HG03457 (cell line): ENCODE results near the gene CXCL1.

ENCODE experiments used
- ATAC-seq: cut with Tn5 transposase; IDR thresholded peaks from one replicate; pipeline ENCODE4 v1.9.1; 2021; ENCODE audit warnings: moderate number of reproducible peaks; ENCODE audit not compliant: unreplicated experiment

Gene CXCL1

GRCh38 chr4:73869130-73870055, at the start of gene CXCL1:
Gene CXCL1 (plus strand): TSS chr4:73869393. CDS start chr4:73869471, 78 bp downstream.
- ATAC-seq = no peak

DNA sequence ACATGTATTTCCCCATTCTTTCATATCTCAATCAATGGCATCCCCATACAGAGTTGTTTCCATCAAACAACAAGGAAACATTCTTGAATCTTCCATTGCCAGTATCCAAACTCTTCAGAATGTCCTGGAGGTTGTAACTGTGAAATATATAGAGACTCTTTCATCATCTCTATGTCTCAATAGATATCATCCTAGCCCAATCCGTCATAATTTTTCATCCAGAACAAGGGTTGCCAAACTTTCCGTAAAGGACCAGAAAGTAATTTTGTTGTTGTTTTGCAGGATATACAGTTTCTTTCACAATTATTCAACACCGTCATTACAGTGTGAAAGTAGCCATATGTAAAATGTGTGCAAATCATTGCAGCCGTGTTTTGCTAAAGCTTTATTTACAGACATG, 47.9 kb upstream of the CXCL1 start:
- ATAC-seq = no peak

GRCh38 chr4:73822389-73822788, 46.8 kb upstream of the CXCL1 start:
- no peak for ATAC-seq

GRCh38 chr4:73822812-73823504, 46.2 kb upstream of the CXCL1 start:
- no peak for ATAC-seq

DNA sequence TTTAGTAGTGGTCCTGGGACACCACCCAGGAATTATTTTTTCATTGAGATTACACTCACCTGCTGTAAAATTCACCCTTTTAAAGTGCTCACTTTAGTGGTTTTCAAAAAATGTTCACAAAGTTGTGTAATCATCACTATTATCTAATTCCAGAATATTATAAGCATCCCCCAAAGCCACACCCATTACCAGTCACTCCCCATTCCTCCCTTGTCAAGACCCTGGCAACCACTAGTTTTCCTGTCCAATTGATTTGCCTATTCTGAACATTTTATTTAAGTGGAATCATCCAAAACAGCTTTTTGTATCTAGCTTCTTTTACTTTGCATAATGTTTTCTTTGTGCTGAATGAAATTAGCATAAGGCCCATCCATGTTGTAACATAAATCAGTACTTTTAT, 45.4 kb upstream of the CXCL1 start:
- ATAC-seq = no peak

DNA sequence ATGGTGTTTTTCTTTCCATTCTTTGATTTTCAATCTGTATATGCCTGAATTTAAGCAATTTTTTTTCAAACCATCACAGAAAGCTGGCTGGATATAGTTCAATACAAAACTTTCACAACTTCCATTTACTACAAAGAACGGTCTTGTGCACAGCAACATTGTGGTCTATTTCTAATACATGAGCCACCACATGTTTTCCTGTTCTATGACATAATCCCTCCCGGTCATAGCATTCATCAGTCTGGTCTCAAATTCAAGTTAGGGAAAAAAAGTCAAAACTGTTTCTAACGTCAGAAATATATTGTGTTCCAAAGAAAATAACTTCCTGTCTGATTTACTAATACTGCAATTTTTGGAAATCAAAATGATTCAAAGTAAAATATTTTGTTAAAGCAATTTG, 40.2 kb upstream of the CXCL1 start:
- no peak for ATAC-seq

DNA sequence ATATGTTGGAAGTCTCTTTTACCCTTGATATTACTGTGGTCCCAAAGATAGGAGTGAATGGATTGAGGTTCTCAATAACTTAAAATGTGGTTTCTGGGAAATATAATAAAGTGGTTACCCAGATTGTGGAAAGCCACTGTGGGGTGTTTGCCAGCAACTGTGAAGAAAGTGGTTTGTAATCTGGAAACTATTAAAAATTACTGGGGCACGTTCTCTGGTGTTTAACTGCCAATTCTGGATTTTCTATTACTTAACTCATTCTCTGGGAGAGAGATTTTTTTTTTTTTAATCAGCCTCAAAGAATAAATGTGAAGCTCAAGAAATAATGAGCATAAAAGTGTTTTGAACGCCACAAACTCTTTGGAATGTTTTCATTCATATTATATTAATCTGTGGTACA, 37.6 kb upstream of the CXCL1 start:
- ATAC-seq = no peak

DNA sequence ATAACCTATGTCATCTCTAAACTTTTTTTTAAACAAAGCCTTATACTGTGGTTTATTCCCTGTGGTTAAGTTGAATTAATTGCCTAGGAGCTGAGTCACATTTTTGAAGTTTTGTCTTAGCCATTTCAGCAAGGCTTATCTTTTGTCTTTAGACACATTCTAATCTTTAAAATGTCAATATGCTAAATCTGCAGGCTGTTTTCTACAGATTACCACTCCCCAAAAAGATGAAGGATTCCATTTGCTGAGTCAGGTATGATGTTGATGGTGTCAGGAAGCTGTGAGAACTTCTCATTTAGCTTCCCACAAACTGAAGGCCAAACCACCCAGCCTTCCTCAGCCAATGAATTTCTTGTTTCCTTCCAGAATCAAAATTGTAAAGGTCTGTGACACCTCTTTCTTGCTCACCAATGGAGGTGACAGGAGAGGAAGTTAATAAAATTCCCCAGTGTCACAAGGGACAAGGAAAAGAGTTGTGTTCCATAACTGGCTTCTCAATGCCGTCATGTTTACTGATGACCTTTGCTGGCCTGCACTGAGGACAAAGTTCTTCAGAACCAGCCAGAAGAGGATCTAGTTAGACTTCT, 36.4 kb upstream of the CXCL1 start:
- no peak for ATAC-seq

DNA sequence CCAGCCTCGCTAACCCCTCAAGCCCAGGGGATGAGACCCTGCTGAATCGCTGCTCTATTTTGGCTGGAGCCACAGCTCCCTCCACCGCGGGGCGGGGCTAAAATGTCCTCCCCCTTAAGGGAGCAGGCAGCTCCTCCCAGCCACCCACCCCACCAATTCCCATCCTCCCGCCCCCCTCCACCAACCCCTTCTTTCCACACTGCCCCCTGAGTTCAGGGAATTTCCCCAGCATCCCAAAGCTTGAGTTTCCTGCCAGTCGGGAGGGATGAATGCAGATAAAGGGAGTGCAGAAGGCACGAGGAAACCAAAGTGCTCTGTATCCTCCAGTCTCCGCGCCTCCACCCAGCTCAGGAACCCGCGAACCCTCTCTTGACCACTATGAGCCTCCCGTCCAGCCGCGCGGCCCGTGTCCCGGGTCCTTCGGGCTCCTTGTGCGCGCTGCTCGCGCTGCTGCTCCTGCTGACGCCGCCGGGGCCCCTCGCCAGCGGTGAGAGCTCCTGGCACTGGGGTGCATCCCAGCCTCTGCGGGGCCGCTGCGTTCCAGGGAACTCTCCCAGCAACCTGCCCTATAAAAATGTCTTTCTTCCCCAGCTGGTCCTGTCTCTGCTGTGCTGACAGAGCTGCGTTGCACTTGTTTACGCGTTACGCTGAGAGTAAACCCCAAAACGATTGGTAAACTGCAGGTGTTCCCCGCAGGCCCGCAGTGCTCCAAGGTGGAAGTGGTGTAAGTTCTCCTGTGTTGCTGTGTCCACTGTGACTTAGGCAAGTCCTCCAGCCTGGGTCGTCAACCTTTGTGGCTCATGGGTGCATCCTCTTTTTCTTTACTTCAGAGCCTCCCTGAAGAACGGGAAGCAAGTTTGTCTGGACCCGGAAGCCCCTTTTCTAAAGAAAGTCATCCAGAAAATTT, 32.6 kb upstream of the CXCL1 start, which contains the start of gene CXCL6:
Gene CXCL6, plus strand, starts transcription at position 306 of the 907 bp plus-strand sequence. Its CDS starts 73 bp downstream, at position 379.
- no peak for ATAC-seq

DNA sequence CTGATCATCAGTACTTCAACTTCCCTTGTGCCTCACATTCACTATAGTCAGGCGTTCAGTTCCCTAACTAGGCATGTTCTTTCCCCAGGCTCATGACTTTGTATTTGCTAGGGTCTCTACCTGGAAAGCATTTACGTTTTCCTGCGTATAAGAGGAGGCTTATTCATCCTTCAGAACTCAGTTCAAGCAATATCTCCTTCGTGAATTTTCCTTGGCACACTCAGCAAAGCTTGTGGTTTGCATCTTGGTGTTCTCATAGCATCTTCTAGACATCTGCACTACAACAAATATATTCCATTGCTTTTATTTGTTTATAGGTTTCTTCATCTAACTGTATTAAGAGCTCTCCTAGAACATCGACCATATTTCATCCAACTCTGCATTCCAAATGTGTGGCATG, 30.1 kb upstream of the CXCL1 start:
- ATAC-seq = no peak

DNA sequence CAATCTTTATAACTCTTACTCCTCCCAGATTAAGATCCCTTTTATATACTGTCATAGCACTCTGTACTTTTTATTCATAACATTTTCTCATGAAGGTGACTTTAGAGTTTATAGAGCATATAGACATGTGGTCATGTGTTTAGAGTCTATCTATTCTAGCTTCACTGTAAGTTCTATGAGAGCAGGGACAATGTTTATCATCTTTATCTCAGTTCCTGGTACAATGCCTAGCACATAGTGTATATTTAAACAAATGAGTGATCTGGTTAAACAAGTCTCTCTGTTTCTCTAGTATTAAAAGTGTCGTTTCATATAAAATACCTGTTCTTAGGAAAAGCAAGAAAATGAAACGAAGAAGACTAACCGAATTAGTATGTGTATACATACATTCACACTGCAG, 29.5 kb upstream of the CXCL1 start:
- no peak for ATAC-seq

GRCh38 chr4:73841243-73841925, 27.8 kb upstream of the CXCL1 start:
- no peak for ATAC-seq

DNA sequence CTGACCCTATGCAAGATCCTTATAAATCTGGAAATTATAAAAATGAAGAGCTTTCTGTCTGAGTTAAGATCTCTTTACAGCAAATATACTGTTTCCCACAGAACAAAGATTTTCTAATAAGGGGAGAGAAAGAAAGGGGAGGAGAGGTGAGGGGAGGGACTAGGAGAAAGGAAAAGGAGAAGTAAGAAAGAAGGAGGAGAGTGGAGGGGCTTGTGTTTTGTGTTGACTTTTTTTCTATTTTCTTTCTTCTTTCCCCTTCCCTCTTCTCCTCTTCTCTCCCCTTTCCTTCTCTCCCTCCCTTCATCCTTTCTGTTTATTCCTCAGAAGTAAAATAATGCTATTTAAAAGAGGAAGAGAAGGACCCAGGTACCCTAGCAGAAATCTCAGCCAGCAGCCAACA, 26.5 kb upstream of the CXCL1 start:
- ATAC-seq = no peak

DNA sequence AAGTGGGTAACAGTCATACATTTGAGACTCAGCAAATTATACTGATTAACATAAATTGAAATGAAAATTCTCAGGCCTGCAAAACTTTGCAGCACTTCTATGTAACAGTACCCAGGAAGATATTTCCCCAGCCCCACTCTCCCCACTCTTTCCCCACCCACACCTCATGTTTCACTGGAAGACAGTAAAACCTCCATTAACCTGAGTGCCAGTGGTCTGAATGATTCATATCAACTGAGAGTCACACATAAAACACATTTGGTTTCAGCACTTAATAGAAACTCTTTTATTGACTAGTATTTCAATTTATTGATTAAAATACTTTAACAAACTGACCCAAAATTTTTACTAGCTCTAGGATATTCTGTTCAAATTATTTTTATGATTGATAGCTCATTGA, 25.8 kb upstream of the CXCL1 start:
- no peak for ATAC-seq

- no peak for ATAC-seq
These were observed 24.8 kb upstream of the CXCL1 start for GRCh38 chr4:73844345-73844744.

GRCh38 chr4:73844806-73845205, 24.4 kb upstream of the CXCL1 start:
- no peak for ATAC-seq

GRCh38 chr4:73847526-73848182, 21.5 kb upstream of the CXCL1 start:
- ATAC-seq = no peak

- no peak for ATAC-seq
These were observed 20.9 kb upstream of the CXCL1 start for GRCh38 chr4:73848183-73848777.

DNA sequence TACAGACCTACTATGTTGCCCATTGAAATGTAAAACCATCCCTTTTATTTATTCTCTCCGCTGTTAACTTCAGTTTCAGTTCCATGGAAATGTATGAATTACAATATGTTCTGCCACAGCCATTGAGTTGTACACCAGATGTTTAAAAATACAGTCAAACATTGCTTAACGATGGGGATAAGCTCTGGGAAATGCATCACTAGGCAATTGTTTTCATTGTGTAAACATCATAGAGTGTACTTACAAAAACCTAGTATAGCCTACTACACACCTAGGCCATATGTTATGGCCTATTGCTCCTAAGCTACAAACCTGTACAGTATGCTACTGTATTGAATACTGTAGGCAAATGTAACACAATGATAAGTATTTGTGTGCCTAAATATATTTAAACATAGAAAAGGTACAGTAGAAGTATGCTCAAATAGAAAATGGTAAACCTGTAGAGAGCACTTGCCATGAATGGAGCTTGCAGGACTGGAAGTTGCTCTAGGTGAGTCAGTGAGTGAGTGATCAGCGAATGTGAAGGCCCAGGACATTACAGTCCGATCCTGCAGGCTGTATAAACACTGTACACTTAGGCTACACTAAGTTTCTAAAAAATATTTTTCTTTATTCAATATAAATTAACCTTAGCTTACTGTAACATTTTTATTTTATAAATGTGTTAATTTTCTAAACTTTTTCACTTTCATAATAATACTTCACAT, 18.8 kb upstream of the CXCL1 start:
- ATAC-seq = no peak
